DOHH2 (cell line): ENCODE data around the gene ANKRD34B.

Source experiments
- H3F3A ChIP-seq: fragments of 200-600 bp; sonication (generic), shearing (Covaris generic); 2 replicates; pipeline ENCODE4 v1.6.0; 2016; ENCODE audit warnings: antibody characterized with exemption, mild to moderate bottlenecking; ENCODE audit not compliant: control insufficient read depth, insufficient read depth
- H3K27ac ChIP-seq: fragments of 200-600 bp; sonication (generic); 2 replicates; pipeline ENCODE4 v1.5.1; 2014; ENCODE audit warnings: low read depth, mild to moderate bottlenecking, low read length, moderate library complexity
- H3K27me3 ChIP-seq: fragments of 200-600 bp; sonication (generic); 2 replicates; pipeline ENCODE4 v1.6.1; 2014; ENCODE audit warnings: mild to moderate bottlenecking, low read length, mixed read lengths; ENCODE audit not compliant: control insufficient read depth
- H3K36me3 ChIP-seq: fragments of 200-600 bp; sonication (generic); 2 replicates; pipeline ENCODE4 v1.6.1; 2014; ENCODE audit warnings: mild to moderate bottlenecking, low read length, moderate library complexity, mixed read lengths; ENCODE audit not compliant: control insufficient read depth
- H3K4me1 ChIP-seq: fragments of 200-600 bp; sonication (generic); 2 replicates; pipeline ENCODE4 v1.6.1; 2014; ENCODE audit warnings: mild to moderate bottlenecking, low read length, mixed read lengths; ENCODE audit not compliant: control insufficient read depth
- H3K4me2 ChIP-seq: fragments of 200-600 bp; sonication (generic); 2 replicates; pipeline ENCODE4 v1.6.0; 2014; ENCODE audit warnings: mild to moderate bottlenecking, low read length, moderate library complexity
- H3K4me3 ChIP-seq: fragments of 200-600 bp; sonication (generic); 2 replicates; pipeline ENCODE4 v1.5.1; 2014; ENCODE audit warnings: mild to moderate bottlenecking, low read length, mixed read lengths
- H3K79me2 ChIP-seq: fragments of 200-600 bp; sonication (generic); 2 replicates; pipeline ENCODE4 v1.6.1; 2014; ENCODE audit warnings: mild to moderate bottlenecking, low read length, mixed read lengths; ENCODE audit not compliant: control insufficient read depth
- H3K9me2 ChIP-seq: fragments of 200-600 bp; sonication (generic); replicated peaks from 2 replicates; pipeline ENCODE4 v1.6.1; 2014; ENCODE audit warnings: mild to moderate bottlenecking, low read length, mixed read lengths; ENCODE audit not compliant: control insufficient read depth
- H3K9me3 ChIP-seq: fragments of 200-600 bp; sonication (generic); 2 replicates; pipeline ENCODE4 v1.6.1; 2014; ENCODE audit warnings: antibody characterized with exemption, low read length, mixed read lengths; ENCODE audit not compliant: control insufficient read depth, insufficient read depth
- H4K20me1 ChIP-seq: fragments of 200-600 bp; sonication (generic); 2 replicates; pipeline ENCODE4 v1.6.0; 2014; ENCODE audit warnings: low read depth, mild to moderate bottlenecking, antibody characterized with exemption, low read length, moderate library complexity; ENCODE audit not compliant: control insufficient read depth, insufficient read depth
- EZH2phosphoT487 ChIP-seq: fragments of 200-600 bp; sonication (generic); IDR thresholded peaks from 2 replicates; pipeline ENCODE4 v1.6.1; 2017; ENCODE audit warnings: borderline replicate concordance, mild to moderate bottlenecking, antibody characterized with exemption, low read length, moderate library complexity, mixed read lengths
- TF ChIP-seq, protein P1 (sequence below): fragments of 200-600 bp; sonication (generic); IDR thresholded peaks from one replicate; pipeline ENCODE4 v1.5.1; 2014; ENCODE audit warnings: antibody characterized with exemption, mild to moderate bottlenecking, low read depth, low read length; ENCODE audit not compliant: poor library complexity, severe bottlenecking

ANKRD34B gene

DNA sequence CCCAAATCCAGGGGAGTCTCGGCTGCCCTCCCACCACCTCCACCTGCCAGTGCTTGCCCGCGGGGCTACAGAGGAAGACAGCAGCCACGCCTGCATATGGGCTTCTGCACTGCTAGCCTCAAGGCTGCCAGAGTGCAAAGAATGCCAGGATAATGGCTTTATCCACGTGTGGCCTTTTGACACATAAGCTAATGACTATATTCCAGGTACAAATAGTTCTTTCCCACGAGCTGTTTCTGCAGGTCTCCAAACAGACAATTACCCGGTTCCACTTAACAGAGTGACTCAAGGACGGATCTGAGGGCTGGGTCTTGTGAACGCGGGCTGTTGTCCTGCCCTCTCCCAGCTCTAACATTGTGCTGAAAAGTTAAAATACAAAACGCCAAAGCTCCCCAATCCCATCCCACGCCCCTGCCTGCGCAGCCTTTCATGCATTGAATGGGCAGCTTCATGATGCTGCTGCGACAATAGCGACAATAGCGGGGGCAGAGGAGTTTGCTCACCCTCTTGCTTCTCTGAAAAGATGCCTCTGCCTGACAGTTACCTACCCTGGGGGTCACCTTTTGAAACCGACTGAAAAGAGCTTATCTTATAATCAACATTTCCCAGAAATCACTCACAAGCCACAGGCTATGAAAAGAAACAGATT lies 45.3 kb upstream of the ANKRD34B start:
- Histone ChIP-seq H3K9me2 (no peaks in the 10 kb centered on the region), H4K20me1 (no peaks in the 10 kb centered on the region), H3K27ac (no peak overlapping the region), H3K27me3 (no peaks in the 10 kb centered on the region), H3K4me3 (no peak overlapping the region), H3K36me3 (no peaks in the 10 kb centered on the region), H3K9me3 (no peaks in the 10 kb centered on the region), H3K79me2 (no peaks in the 10 kb centered on the region), H3K4me2 (no peak overlapping the region), H3F3A (no peaks in the 10 kb centered on the region), H3K4me1 (no peaks in the 10 kb centered on the region)
- no peak for TF ChIP-seq EZH2phosphoT487
- TF ChIP-seq, protein P1, sequence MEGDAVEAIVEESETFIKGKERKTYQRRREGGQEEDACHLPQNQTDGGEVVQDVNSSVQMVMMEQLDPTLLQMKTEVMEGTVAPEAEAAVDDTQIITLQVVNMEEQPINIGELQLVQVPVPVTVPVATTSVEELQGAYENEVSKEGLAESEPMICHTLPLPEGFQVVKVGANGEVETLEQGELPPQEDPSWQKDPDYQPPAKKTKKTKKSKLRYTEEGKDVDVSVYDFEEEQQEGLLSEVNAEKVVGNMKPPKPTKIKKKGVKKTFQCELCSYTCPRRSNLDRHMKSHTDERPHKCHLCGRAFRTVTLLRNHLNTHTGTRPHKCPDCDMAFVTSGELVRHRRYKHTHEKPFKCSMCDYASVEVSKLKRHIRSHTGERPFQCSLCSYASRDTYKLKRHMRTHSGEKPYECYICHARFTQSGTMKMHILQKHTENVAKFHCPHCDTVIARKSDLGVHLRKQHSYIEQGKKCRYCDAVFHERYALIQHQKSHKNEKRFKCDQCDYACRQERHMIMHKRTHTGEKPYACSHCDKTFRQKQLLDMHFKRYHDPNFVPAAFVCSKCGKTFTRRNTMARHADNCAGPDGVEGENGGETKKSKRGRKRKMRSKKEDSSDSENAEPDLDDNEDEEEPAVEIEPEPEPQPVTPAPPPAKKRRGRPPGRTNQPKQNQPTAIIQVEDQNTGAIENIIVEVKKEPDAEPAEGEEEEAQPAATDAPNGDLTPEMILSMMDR, result no peak

DNA sequence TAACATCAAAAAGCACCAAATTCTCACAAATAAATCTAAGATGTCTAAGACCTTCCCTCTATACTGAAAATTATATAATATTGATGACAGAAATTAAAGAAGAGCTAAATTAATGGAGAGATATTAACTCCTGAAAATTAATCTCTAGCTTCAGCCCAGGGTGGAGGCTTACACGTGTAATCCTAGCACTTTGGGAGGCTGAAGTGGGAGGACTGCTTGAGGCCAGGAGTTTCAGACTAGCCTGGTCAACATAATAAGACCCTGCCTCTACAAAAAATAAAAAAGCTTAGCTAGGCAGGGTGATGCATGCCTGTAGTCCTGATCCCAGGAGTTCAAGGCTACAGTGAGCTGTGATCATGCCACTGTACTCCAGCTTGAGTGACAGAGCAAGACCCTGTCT lies 39.6 kb upstream of the ANKRD34B start:
- Histone ChIP-seq H3K36me3 (no peaks in the 10 kb centered on the region), H3K27ac (no peak overlapping the region)

DNA sequence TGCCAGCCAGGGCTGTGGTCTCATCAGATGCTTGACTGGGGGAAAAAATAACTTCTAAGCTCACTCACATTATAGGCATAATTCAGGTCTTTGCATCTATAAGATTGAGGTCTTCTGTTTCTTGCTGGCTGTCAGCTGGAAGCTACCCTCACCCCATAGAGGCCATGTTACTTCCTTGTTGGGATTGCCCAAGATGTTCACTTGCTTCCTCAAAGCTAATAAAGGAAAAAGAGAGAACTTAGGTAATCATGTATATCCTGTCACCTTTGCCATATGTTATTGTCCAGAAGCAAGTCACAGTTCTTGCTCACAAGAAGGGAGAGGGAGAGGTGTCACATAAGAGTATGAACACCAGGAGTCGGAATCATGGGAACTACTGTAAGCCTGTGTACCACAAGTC lies 38.7 kb upstream of the ANKRD34B start:
- Histone ChIP-seq H3K9me2 (no peaks in the 10 kb centered on the region), H3K36me3 (no peaks in the 10 kb centered on the region), H3K27me3 (no peaks in the 10 kb centered on the region), H3K4me2 (no peak overlapping the region), H3K79me2 (no peaks in the 10 kb centered on the region), H3K4me1 (0 out of 2 replicates have a peak, but pooled peaks cover 5% of the 10 kb centered on the region), H3K9me3 (no peaks in the 10 kb centered on the region), H4K20me1 (no peaks in the 10 kb centered on the region), H3K27ac (no peak overlapping the region), H3F3A (no peaks in the 10 kb centered on the region), H3K4me3 (no peak overlapping the region)
- TF ChIP-seq, protein P1, result no peak
- no peak for TF ChIP-seq EZH2phosphoT487

More for the DNA sequence above, 39.6 kb upstream of the ANKRD34B start:
- H3K4me2 ChIP-seq, result no peak overlapping the region
- H3F3A ChIP-seq, result no peaks in the 10 kb centered on the region
- H3K9me2 ChIP-seq, result no peaks in the 10 kb centered on the region
- no peaks in the 10 kb centered on the region for H3K9me3 ChIP-seq
- no peaks in the 10 kb centered on the region for H3K27me3 ChIP-seq
- TF ChIP-seq, protein P1, result no peak
- TF ChIP-seq EZH2phosphoT487, result no peak
- 0 out of 2 replicates have a peak, but pooled peaks cover 5% of the 10 kb centered on the region for H3K4me1 ChIP-seq
- H4K20me1 ChIP-seq, result no peaks in the 10 kb centered on the region
- no peaks in the 10 kb centered on the region for H3K79me2 ChIP-seq
- H3K4me3 ChIP-seq, result no peak overlapping the region
